GM20000 (cell line): Measurements from ENCODE around the gene TMEFF2.
A peak's percentile ranks its signal among the peaks of the same experiment; 100 is the strongest.

ENCODE experiments used
- DNase-seq: peaks from one replicate; pipeline ENCODE4 v3.0.0; 2012; ENCODE audit warnings: low spot score
- TF ChIP-seq, protein P1 (sequence below): IDR thresholded peaks from 2 replicates; pipeline ENCODE4 v1.5.1; 2012; ENCODE audit warnings: mild to moderate bottlenecking, control low read depth; ENCODE audit errors: extremely low read depth, missing control alignments

Gene TMEFF2

GRCh38 chr2:191942739-191943103, 252.0 kb downstream of the TMEFF2 start:
- TF ChIP-seq, protein P1, sequence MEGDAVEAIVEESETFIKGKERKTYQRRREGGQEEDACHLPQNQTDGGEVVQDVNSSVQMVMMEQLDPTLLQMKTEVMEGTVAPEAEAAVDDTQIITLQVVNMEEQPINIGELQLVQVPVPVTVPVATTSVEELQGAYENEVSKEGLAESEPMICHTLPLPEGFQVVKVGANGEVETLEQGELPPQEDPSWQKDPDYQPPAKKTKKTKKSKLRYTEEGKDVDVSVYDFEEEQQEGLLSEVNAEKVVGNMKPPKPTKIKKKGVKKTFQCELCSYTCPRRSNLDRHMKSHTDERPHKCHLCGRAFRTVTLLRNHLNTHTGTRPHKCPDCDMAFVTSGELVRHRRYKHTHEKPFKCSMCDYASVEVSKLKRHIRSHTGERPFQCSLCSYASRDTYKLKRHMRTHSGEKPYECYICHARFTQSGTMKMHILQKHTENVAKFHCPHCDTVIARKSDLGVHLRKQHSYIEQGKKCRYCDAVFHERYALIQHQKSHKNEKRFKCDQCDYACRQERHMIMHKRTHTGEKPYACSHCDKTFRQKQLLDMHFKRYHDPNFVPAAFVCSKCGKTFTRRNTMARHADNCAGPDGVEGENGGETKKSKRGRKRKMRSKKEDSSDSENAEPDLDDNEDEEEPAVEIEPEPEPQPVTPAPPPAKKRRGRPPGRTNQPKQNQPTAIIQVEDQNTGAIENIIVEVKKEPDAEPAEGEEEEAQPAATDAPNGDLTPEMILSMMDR: no peak
- DNase-seq: no peak

DNA sequence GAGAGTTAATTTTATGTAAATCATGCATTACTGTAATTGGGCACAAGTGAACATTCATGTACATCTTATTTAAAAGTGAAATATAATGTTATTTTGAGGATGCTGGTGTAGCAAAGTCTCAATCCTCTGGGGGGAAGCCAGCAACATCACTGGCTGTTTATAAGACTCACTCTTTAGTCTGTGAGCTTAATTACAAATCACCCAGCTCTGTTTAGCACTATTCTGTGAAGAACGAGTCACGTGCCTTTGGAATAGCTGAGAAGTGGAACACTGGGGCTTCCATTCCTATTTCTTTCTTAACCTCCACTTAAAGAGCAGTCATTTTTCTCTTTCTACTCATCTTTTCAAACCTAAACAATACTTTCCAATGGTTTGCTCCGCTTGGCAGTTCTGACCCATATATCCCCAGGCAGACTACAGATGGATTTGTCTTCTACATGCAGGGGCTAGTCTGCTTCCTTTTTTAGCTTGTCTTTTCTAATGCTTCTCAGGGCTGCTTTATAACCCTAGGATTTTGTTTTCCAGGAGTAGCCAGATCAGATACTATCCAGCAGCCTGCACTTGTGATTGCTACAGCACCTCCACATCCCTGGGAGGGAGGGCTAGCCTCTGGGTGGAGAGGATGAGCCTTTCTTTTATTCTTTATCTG, 252.5 kb downstream of the TMEFF2 start:
- DNase-seq: no peak
- TF ChIP-seq, protein P1: no peak

DNA sequence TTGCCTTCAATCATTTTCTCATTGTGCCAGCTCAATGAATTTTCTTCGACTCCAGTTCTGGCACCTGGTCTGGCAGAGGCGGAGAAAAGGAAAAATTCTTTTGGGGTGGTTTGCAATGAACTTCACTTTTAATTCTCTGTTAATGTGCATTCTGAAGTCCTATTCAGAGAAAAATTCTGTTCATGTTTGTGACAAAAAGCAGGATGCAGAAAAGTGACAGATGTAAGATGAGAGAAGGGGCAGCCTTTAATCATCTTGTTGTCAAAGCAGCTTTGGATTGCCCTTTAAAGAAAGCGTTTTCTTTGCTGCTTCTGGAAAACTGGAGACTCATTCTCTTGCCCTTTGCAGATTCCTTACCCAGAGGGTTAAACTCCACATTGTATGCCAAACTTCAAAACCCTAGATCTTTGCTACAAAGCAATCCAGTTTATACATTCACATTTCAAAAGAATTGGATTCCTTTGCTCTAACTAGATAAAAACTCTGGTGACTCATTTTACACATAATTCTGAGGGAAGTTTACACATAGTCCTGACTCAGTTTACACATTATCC, 253.3 kb downstream of the TMEFF2 start:
- TF ChIP-seq, protein P1: no peak
- DNase-seq: no peak

GRCh38 chr2:191938779-191939178, 256.0 kb downstream of the TMEFF2 start:
- TF ChIP-seq, protein P1: no peak
- no peak for DNase-seq

- TF ChIP-seq, protein P1: no peak
- DNase-seq: no peak
Measured at GRCh38 chr2:191936882-191937405, 257.8 kb downstream of the TMEFF2 start.

- TF ChIP-seq, protein P1: no peak
- DNase-seq: no peak
Measured at GRCh38 chr2:191935247-191935646, 259.5 kb downstream of the TMEFF2 start.

DNA sequence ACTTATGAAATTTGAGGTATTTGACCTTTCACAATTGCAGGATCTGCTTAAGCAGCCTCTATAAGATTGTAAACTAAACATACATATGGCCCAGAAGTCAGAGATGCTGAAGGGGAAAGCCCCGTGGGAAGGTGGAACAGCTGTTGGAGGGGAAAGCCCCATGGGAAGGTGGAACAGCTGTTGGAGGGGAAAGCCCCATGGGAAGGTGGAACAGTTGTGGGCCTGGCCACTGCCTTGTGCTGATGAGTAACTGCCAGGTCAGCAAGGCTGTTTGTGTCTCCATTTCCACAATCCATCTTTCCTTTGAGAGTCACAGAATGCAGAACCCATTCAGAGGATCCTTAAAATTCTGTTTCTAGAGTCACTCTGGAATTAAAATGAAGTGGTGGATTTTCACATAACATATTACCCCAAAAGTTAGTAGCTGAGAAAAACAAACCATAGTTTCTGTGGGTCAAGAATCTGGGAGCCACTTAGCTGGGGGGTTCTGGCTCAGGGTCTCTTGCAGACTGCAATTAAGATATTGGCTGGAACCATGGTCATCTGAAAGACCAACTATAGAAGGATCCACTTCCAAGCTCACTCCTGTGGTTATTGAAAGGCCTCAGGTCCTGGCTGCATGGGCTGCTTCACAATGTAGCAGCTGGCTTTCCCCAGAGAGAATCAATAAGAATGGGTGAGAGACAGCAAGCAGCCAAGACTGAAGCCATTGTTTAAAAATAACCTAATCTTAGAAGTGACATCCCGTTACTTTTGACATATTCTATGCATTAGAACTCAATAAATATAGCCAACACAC, 261.2 kb downstream of the TMEFF2 start:
- DNase-seq: peak; percentile 34
- TF ChIP-seq, protein P1: no peak
